Measurements from ENCODE around the gene SSRP1.
"Not testable (repeated sequence)": the region's sequence is repeated elsewhere in the genome, so short reads cannot be mapped to it uniquely, and the experiment has no call there.

The SSRP1 gene

DNA sequence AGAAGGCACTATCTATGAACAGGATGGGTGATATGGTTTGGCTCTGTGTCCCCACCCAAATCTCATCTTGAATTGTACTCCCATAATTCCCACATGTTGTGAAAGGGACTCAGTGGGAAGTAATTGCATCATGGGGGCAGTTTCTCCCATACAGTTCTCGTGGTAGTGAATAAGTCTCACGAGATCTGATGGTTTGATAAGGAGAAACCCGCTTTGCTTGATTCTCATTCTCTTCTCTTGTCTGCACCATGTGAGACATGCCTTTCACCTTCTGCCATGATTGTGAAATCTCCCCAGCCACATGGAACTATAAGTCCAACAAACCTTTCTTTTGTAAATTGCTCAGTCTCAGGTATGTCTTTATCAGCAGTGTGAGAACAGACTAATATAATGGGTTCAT lies 39.5 kb downstream of the SSRP1 start:
- not testable (repeated sequence) for DNase-seq

DNA sequence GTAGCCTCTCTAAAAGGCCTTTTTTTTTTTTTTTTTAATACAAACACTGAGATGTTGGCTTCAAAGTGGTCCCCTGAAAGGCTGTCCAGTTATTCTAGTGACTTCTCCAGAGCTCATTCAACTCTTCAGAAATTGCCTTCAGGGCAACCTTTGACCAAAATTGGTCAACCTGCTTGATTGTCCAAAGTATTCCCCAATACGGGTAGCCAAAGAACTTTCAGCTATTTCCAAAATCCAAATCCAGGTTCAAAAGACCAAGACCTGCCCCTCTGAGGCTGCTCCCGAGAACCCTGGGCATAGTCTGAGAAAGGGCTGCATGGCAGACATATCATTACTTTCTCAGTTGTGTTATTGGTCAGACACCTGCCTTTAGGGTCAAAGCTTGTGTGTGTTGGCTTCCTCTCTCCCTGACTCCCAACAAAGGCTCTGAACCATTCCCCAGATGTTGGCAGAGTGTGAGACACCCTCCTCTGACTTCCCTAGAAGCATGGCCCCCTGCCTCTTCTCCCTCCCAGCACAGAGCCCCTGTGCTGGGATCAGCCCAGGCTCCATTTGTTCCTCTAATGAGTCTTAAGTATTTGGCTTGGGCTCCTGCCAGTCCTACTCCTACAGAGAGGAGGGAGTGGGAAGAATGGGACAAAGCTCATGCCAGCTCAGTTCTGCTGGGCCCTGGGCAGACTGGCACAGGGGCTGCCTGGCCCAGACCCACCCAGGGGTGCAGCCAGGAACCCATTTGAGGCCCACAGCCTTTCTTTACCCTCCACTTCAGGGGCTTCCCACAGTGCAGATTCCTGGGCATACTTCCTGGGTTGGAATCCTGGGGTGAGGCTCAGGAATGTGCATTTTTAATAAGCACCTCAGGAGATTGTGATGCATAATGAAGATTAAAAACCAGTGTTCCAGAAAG lies 41.2 kb downstream of the SSRP1 start:
- no peak for DNase-seq

DNA sequence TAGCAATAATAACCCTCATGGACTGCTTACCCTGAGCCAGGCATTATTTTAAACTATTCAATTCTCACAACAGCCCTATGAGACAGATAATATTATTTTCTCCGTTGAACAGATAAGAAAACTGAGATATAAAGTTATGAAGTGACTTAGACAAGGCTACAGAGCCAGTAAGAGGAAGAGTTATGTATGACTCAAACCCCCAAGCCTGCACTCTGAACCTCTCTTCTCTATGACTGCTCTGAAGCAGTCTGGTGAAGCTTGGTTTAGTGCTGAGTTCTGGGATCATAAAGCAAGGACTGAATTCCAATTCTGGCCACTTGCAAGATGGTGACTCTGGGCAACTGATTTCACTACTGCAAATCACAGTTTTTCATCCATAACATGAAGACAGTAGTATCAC lies 45.4 kb downstream of the SSRP1 start:
- no peak for DNase-seq

DNA sequence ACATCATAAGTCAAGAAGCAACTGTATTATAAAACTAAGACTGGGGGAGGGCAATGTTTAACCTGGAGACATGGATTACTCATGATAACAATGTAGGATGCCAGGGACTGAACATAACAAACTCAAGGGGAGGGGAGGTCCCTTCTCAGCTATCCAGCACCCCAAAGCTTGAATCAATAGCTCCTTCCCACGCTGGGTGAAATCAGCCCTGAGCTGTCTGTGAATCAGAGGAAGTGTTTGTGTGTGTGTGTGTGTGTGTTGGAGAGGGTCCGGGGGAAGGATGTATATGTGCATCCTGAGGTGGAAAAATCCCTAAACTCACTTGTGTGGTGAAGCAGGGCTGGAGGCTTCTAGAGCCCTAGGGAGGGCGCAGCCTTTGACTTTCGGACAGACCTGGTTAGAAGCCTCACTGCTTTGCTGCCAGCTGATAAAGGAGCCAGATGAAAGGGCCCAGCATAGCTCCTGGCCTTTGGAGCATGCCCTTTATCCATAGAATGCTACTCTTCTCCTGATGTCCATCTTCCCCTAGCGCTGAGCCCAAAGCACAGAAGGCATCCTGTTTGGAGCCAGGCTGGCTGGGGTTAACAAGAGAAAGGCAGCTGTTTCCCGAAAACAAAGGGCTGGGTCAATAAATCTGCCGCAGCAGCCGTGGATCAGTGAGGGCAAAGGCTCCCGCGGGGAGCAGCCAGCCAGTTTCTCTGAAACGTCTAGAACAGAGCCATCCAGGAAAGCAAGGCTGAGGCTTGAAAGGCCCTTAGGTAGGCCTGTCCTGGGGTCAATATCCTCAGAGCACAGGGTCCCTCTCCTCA lies 46.7 kb downstream of the SSRP1 start:
- no peak for DNase-seq

DNA sequence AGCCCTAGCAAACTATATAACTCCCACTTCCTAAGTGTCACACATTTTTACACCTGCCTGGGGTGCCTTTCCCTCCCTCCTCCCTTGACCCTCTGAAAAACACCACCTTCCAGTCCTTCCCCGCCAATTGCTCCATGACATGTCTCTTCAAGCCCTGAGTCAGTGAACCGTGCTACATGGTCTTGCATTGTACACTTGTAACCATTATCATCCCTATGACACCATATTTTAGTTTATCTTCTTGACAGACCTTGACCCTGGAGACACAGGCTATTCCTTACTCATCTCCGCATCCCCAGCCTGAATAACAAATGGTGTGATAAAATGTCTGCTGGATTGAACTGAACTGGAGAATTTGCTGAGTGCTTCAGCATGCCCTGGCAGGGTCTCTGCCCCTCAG lies 47.8 kb downstream of the SSRP1 start:
- no peak for DNase-seq

DNA sequence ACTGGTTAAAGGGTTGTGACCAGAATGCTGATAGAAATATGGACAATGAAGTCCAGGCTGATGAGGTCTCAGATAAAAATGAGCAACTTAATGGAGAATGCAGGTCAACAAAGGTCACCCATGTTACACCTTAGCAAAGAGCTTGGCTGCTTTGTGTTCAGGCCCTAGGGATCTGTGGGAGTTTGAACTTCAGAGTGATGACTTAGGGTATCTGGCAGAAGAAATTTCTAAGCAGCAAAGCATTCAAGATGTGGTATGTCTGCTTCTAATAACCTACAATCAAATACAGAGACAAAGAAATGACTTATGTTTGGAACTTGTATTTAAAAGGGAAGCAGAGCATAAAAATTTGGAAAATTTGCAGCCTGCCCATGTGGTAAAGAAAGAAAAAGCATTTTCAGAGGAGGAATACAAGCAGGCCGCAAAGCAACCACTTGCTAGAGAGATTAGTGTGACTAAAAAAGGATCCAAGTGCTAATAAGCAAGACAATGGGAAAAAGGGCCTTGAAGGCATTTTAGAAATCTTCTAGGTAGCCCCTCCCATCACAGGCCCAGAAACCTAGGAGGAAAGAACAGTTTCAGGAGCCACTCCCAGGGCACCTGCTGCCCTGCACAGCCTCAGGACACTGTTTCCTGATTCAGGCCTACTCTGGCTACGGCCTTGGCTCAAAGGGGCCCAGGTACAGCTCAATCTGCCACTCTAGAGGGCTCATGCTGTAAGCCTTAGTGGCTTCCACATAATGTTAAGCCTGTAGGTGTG lies 52.3 kb downstream of the SSRP1 start:
- no peak for DNase-seq

DNA sequence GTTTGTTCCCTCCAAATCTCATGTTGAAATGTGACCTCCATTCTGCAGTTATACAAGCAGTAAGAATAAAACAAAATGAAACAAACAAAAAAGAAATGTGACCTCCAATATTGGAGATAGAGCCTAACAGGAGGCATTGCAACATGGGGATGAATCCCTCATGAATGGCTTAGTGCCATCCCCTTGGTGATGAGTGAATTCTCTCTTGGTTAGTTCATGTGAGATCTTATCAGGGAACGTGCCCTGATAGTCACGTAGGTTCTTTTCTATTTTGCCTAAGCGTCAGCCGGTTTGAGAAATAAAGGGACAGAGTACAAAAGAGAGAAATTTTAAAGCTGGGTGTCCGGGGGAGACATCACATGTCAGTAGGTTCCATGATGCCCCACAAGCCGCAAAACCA lies 54.1 kb downstream of the SSRP1 start:
- not testable (repeated sequence) for DNase-seq

DNA sequence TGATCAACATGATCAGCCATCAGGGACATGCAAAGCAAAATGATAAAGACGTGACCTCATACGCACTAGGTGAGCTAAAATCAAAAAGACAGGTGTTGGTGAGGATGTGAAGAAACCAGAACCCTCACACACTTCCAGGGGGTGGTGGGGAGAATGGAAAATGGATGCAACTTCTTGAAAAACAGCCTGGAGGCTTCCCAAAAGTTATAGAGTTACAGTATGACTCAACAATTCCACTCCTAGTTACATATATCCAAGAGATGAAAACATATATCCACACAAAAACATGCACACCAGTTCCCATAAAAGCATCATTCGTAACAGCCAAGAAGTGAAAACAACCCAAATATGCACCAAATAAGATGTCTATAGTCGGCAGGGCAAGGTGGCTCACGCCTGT lies 56.6 kb downstream of the SSRP1 start:
- no peak for DNase-seq

DNA sequence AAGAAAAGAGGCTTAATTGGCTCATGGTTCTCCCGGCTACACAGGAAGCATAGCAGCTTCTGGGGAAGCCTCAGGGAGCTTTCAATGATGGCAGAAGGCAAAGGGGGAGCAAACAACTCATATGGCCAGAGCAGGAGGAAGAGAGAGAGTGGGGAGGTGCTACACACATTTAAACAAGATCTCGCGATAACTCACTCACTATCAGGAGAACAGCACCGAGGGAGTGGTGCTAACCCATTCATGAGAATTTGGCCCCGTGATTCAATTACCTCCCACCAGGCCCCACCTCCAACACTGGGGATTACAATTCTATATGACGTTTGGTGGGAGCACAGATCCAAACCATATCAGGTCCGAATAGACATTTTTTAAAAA lies 57.0 kb downstream of the SSRP1 start:
- no peak for DNase-seq

DNA sequence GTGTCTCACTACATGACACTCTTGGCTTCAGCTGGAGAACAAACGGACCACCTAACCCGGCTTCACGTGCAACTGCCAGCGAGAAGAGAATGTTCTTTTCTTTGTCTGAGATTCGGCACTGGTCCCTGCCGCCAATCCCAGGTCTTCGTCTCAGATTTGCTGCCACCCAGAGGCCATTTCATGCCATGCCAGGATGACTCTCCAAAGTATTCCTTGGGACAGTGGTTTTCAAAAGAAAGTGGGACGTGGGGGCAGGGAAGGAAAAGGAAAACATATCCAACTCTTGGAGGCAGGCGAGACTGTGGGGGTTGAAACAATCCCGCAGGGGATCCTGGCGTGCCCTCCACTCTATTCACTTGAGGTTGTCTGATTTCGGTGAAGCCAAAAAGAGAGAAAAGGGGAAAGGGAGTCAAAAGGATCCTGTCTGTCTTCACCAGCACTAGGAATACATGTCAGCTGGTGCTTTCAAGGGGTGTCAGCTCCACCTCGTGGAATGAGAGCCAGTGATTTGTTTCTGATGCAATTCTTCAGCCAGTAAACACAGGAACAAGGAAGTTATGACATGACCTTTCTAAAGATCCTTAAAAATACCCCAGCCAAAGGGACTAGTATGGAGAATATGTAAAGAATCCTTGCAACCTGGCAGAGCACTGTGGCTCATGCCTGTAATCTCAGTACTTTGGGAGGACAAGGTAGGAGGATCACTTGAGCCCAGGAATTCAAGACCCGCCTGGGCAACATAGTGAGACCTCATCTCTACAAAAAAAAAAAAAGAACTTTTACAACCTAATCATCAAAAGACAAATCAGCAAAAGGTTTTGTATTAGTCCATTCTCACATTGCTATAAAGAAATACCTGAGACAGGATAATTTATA lies 57.6 kb downstream of the SSRP1 start:
- peak; percentile 21 to 41 for DNase-seq

DNA sequence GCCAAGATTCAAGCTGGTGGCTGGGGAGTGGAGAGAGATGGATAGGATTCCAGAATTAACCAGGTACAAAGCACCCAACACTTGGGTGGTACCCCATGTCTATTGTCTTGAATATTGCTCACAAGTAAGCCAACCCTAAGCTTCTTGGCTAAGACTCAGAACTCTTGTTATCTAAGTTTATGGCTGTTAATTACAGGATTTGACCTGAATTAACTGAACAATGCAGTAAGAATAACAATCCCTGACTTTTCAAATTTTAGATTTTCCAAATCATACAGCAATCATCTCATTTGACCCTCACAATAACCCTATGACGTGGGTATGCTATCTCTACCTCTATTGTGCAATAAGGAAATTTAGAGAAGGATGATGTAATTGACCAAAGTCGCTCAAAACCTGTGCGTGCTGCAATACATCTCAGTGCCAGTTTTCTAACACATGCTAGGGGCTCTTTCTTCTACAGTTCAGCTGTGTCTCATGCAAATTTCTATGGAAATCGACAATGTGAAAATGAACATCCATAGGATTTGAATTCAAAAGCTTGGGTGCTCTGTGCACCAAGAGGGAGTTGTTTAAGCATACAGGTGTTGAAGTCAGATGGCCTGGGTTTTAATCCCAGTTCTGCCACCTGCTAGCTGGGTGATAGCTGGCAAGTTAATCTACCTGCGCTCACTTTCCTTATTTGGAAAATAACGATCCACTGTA lies 58.6 kb downstream of the SSRP1 start:
- DNase-seq = peak; percentile 11 to 32

DNA sequence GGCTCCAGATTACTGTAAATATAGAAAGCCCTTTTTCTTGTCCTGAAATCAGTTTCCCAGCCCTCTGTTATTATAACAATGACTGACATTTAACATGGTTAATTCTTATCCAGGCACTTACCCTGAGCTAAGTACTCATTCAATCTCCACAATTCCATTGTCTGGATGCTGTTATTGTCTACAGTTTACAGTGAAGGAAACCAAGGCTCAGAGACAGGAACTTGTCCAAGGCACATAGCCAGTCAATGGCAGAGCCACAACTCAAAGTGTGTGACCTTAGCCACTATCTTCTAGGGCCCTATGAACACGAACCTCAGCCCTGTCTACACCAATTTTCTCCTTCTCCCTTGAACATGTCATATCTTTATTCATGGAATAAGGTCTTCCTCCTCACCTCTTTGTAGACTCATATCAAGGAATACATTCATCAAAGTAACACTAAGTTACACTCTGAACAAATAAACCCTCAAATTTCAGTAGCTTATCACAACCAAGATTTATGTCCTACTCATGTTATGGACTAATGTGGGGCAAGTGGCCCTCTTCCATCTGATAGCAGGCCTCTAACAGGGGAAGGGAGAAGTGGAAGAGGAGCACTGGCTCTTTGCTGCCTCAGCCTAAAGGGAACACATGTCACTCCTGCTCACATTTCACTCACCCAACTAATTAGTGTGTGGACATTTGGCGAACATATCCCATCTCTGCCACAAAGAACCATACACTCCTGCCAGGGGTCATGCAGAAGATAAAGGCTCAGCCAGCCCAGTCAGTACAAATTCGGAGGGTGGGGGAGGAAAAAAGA lies 59.3 kb downstream of the SSRP1 start:
- no peak for DNase-seq

Measured in AML-193 (cell line).